HG03521 (cell line): Measurements from ENCODE around the gene FBXW4.

Source experiments
- ATAC-seq: cut with Tn5 transposase; IDR thresholded peaks from one replicate; pipeline ENCODE4 v1.9.1; 2021; ENCODE audit warnings: mild to moderate bottlenecking, moderate library complexity; ENCODE audit not compliant: unreplicated experiment

FBXW4 gene

GRCh38 chr10:101696632-101697031, 1.7 kb upstream of the FBXW4 start:
- no peak for ATAC-seq

DNA sequence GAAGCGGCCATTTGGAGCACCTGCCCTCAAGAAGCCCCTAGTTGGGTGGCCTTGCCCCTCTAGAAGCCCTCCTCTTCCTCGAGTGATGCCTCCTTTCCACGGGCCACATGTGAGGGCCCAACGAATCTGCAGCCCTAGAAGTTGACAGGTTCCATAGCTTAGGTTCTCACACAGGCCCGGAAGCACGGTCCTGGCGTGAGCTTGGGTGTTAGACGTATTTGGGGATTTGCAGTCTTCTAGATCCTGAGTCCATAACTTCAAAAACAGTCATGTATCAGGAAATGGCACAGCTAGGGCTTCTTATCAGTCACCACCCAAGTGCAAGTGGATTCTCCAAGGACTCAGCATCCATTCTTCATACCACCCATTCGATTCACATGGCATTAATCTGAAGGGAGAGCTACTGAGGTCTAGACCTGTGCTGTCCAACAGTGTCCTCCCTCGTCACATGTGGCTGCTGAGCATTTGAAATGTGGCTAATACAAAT, 477 bp upstream of the FBXW4 start:
- ATAC-seq: no peak

DNA sequence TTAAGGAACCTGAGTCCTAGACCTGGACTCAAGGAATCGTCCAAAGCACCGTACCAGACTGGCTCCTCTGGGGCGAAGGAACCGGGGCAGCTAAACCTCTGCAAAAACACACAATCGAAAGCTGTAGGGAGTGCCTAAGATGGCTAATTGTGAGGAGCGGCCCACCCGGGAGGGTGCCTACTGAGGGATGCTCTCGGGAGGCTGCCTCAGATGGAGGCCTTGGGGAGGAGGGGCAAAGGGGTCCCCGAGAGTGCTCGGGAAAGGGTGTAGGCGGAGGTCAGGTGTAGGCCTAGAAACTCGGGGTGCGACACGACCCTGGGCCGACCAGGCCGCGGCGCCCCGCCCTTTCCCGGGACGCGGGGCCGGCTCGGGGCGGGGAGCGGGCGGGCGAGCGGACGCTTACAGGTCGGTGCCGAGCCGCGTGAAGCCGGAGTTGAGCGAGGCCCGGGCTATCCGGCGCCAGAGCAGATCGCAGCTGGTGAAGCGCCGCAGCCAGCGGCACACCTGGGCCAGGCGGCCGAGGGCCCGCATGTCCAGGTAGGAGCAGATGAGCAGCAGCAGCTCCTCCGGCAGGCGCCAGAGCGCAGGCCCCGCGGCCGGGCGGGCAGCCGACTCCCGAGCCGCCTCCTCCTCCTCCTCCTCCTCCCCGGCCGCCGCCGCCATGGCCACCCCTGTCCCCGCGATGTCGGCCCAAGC, 844 bp downstream of the FBXW4 start:
- peak; percentile 69 for ATAC-seq

GRCh38 chr10:101693651-101693977, 1.4 kb downstream of the FBXW4 start:
- ATAC-seq: peak; percentile 5

- no peak for ATAC-seq
Measured at GRCh38 chr10:101691081-101691480, 3.9 kb downstream of the FBXW4 start.

DNA sequence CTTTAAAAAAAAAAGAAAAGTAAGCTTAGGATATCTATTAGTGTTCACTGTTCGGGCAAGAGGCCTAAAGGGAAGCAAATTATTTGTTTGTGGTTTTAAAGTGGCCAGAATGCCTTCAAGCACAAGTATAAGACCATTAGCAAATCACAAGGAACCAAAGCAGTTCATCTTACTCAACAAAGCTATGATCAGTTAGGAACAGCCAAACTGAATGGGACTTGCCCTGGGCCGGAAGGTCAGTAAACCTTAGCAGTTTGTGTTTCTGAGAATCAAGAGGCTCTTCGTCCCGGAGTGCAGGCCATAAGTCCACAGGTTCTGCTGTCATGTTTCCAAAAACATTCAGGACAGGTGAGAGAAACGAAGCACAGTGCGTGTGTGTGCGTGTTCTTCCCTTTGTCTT, 4.5 kb downstream of the FBXW4 start:
- ATAC-seq: no peak

DNA sequence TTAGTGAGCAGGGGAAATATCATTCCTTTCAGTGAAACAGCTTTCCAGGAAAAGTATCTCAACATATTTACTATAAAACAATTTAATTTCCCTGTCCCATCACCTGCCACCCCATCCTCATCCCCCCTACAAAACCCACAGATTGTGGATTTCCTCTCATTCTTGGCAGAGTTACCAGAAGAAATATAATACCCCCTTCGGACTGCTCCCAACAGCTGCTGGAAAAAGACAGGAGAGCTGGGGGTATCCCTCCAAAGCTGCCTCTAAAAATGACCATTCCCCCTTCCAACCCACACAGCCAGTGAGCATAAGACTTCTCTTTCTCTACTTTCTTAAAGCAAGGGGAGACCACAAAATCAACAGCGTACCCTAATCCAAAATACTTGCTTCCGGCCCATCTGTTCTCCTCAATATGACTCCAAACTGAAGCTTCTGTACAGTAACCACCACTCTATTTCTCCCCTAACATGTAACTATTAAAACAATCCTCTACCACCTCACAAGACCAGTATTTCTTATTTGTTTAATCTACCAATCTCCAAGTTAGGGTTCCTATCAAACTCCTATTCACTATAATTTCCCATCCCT, 7.8 kb downstream of the FBXW4 start:
- ATAC-seq: no peak

DNA sequence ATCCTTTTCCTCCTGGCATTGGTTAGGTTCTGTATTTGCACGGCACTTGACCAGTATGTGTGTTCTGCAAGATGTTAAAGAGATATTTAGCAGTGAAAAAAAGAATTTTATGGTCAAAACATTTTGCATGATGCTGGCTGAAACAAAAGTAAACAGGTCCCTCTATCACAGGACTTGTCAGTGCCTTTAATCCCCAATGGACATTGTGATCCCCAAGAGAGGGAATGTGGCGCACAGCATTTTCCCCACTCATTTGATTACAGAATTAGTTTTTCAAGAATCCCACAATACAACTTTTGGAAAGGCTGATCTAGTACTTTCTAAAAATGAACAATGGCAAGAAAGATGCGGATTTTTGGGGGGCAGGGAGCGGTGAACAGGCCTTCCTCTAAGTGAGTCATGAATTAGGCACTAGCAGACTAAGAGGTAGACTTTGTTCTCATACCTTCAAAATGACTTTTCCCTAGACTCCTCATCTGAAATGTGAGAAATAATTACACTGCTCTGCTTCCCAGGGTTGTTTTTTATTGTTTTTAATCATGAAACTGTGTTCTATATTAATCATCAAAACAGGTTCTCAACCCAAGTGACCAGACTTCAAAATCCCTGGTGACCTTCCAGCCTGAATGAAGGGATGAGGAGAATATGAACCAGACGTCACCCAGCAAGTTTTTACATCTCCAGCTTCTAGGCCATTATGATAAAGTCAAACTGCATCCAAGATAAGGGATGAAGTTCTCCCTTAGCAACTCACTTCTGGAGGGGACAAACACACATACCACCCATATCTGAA, 8.6 kb downstream of the FBXW4 start:
- no peak for ATAC-seq

- no peak for ATAC-seq
Measured at GRCh38 chr10:101684782-101685181, 10.2 kb downstream of the FBXW4 start.

DNA sequence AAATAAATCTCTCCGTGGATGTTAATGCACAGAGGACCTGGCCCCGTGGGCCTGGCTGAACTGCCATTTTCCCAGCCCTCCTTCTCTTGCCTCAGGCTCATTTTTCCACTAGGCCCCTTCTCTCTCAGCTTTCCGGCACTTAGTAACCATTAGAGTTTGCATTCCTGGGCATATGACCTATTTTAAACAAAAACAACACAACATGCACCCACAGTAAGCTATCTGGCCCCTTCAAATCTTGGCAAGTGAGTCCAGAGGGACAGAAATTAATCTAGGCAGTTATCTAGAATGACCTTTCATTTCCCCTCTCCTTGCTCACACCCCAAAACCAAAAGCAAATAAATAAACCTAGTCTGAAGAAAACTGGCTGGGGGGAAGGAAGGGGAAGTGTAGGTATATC, 11.7 kb downstream of the FBXW4 start:
- no peak for ATAC-seq

DNA sequence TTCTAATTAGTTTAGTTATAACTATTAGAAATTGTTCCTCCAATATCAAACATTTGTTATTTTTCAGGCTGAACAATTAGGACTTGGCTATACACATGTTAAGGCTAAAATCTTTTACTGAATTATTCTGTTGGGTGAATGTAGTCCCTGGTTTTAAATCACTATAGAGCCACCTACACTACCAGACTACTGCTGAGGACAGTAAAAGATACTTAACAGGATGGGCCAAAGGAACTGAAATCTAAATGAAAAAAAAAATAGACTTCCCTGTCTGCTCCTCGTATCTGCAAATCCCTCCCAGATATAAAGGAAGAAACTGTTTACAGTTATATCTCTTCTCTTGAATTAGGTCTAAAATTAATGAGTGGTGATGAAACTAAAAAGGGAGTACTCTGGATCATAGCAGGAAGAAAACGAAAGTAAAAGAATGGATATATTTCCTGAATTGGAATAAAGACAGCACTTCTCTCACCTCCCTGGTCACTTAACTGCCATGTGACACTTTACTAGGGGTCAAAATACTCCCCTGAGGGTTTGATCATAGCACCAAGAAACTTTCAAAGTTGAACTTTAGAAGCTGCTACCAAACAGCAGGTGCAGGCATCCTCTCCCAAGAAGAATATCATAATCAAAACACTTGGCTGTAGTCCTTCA, 12.7 kb downstream of the FBXW4 start:
- ATAC-seq: no peak

DNA sequence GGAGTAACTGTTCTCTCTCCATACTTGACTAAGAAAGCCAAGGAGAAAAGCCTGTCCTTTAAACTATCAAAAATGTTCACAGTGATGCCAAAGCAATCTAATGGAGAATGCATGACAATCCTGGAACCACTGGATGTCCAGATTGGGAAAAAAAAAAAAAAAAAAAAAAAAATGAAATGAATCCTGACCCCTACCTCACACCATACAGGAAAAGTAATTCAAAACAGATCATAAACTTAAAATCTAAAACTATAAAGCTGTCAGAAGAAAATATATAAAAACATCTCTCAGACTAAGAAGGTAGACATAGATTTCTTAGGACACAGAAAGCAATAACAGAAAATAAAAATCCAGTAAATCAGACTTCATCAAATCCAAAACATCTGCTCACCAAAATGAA, 18.4 kb downstream of the FBXW4 start:
- no peak for ATAC-seq

GRCh38 chr10:101675115-101675514, 19.9 kb downstream of the FBXW4 start:
- ATAC-seq: no peak

DNA sequence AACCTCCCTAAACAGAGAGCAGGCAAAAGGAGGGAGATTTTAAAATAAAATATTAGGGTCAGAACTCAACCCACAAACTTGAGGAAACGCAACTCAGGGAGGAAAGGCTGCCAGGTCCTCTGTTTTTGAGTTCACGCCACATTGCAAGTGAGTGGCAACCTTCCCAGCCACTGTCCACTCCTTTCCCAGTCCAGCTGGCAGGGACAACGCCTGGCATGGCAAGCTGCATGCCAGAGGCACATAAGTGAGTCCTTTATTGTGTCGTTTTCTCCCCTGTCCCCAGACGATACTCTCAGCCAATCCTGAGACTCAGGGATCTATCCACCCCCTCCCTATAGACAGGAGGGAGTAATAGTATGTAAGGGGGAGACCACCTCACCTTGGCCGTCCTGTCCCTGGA, 22.4 kb downstream of the FBXW4 start:
- ATAC-seq: no peak

- no peak for ATAC-seq
Measured at GRCh38 chr10:101671453-101671852, 23.5 kb downstream of the FBXW4 start.

GRCh38 chr10:101670635-101671034, 24.3 kb downstream of the FBXW4 start:
- no peak for ATAC-seq

DNA sequence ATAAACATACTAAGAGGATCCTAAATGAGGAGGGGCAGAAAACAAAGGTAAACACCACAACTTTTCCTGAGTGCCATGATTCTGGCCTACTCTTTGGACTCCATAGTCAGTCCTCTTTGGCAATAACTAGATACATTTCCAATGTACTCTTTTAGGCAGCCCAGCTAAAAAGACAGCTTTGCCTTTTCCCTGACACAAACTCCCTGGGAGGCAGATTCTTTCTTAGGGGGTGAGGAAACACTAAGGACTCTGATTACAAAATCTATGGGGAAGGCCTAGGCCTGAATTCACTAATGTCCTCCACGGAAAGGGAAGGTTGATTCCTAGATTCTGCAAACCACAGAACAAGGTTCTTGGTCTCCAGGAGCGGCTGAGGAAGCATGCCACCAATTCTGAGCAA, 25.8 kb downstream of the FBXW4 start:
- no peak for ATAC-seq

GRCh38 chr10:101668566-101668965, 26.4 kb downstream of the FBXW4 start:
- ATAC-seq: no peak

- ATAC-seq: no peak
Measured at GRCh38 chr10:101666083-101666482, 28.9 kb downstream of the FBXW4 start.

- ATAC-seq: no peak
Measured at GRCh38 chr10:101663097-101663496, 31.9 kb downstream of the FBXW4 start.

DNA sequence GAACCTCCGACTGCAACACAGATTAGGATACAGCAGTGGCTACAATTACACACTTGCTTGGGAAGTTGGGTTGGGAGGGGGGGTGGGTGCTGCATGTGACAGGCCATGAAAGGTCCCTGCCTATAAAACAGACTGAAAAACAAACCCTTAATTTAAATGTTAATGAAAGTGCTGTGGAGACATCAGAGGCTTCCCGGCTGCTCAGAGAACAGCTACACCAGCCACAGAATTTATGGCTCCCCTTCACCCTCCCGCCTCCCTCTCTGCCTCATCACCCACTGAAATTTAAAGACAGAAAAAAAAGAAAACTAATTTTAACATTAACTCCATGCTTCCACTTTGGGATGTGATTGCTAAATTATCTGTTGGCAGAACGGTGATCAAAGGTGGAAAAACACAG, 34.7 kb downstream of the FBXW4 start:
- ATAC-seq: no peak

GRCh38 chr10:101658975-101659374, 36.0 kb downstream of the FBXW4 start:
- ATAC-seq: no peak
